Measurements from ENCODE around the gene PAX5.

PAX5 gene

GRCh38 chr9:36950389-36950788 is 83.7 kb downstream of the PAX5 start:
- DNase-seq, result no peak

- no peak for DNase-seq
These were observed 84.6 kb downstream of the PAX5 start for GRCh38 chr9:36949466-36949865.

GRCh38 chr9:36948051-36948450 is 86.0 kb downstream of the PAX5 start:
- DNase-seq, result no peak

DNA sequence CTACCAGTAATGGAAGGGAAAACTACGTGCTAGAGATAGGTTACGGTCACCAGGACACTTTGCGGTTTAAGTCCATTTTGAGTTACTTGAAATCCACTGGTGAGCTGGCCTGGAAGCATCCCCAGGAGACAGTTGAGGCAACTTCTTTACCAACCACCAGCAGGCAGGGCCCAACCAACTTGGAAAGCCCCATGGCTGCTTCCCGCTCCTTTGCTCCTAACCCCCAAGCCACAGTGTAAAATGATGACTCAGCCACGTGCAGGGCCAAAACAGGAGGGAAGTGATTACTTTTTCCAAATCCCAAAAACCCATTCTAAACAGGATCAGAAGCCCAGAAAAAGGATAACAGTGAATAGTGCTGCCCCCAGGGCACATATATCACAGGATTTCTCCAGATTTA is 87.4 kb downstream of the PAX5 start:
- DNase-seq, result no peak

DNA sequence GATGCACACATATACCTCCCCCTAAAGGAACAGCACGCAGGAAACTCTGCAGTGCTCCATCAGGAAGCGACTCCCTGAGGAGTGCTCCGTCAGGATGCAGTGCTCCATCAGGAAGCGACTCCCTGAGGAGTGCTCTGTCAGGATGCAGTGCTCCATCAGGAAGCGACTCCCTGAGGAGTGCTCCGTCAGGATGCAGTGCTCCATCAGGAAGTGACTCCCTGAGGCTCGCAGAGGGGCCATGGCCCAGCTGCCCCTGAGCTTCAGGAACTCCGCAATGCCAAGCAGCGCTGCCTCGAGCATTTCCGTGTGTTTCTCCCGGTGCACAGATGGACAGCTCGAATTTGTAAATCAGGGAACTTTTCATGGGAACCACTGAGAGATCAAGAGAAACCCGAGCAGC is 88.1 kb downstream of the PAX5 start:
- no peak for DNase-seq

DNA sequence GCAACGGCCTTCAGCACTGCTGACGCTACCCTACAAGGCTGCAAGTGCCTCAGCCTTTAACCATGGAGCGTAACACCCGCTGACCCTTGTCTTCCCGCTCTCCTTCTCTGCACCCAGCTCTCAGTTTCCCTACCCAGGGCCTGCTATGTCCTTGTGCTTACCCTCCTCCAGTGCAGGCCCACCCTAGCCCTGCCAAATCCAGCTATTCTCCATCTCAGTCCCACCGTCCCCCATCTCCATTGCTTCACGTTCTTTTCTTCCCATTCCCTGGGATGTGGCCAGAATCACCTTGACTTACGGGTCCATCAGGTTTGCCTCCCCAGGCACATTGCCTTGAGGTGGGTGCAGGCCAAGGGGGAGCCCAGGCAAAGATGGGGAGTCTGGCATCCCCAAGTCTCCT is 91.2 kb downstream of the PAX5 start:
- no peak for DNase-seq

DNA sequence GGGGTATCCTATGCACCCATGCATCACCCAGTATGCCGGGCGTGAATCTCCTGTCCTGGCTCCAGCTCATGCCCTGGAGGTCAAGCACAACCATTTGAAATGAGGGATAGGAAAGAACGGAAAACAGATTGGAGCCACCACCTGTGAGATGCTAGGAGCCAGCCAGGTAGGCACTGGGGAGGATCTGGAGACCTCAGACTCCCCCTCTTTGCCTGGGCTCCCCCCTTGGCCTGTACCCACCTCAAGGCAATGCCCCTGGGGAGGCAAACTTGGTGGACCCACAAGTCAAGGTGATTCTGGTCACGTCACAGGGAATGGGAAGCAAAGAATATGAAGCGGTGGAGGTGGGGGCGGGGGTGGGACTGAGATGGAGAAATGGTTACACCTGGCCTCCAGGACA is 92.6 kb downstream of the PAX5 start:
- DNase-seq, result no peak

GRCh38 chr9:36940881-36941280 is 93.2 kb downstream of the PAX5 start:
- DNase-seq, result peak in 1 of 2 experiments; percentile 57

DNA sequence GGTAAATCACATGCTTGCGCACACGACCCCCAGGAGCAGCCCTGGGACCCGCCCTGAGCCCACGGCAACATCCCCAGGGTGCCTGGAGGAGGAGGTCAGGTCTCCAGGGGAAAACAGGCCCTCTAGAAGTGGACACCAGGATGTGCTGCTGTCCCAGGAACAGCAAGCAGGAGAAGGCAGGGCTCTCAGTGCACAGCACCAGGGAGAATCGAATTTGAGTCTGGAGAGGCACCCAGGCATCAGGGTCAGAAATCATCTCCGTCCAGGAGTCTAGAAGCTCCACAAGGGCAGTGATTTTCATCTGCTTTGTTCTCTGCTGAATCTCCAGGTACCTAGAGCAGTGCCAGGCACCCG is 93.6 kb downstream of the PAX5 start:
- DNase-seq, result no peak

- peak; percentile 78 to 90 for DNase-seq
These were observed 94.2 kb downstream of the PAX5 start for GRCh38 chr9:36939655-36940499.

DNA sequence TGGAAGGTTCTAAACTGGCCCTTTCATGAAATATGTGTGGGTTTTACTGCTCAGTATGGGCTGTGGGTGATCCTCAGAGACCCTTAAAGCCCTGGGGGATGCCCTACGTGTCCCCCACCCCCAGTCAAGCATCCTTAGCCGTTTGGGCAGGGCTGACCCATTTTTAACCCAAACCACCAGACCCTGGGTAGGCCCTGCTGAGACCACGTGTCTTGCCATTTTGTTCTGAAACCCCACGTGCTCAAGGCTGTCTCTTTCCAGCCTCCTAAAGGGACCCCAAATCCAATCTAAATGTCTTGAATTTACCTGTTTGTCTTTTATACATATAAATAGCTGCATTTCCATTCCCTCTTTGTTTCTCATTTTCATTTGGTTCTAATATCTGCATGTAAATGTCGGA is 94.9 kb downstream of the PAX5 start:
- peak in 1 of 2 experiments; percentile 55 for DNase-seq

- peak; percentile 49 to 90 for DNase-seq
These were observed 95.5 kb downstream of the PAX5 start for GRCh38 chr9:36938617-36939016.

GRCh38 chr9:36937951-36938350 is 96.1 kb downstream of the PAX5 start:
- peak; percentile 21 to 71 for DNase-seq

DNA sequence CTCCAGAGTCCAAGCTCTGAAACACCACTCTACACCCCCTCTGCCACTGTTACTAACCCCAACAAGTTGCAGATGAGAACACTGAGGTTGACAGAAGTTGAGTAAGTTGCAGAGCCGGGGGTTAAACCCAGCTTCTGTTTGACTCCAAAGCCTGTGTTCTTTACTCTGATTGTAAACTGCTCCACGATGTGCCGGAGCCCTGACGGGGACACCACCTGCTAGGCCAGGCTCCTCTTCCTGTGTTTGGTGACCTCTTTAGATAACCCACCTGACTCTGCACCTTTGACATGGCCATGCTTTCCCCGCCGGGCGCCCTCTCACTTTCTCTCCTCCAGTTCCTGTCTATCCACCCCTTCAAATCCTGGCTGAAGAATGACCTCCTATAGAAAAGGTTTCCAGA is 96.7 kb downstream of the PAX5 start:
- peak in 1 of 2 experiments; percentile 49 for DNase-seq

GRCh38 chr9:36936498-36936831 is 97.6 kb downstream of the PAX5 start:
- DNase-seq, result no peak

DNA sequence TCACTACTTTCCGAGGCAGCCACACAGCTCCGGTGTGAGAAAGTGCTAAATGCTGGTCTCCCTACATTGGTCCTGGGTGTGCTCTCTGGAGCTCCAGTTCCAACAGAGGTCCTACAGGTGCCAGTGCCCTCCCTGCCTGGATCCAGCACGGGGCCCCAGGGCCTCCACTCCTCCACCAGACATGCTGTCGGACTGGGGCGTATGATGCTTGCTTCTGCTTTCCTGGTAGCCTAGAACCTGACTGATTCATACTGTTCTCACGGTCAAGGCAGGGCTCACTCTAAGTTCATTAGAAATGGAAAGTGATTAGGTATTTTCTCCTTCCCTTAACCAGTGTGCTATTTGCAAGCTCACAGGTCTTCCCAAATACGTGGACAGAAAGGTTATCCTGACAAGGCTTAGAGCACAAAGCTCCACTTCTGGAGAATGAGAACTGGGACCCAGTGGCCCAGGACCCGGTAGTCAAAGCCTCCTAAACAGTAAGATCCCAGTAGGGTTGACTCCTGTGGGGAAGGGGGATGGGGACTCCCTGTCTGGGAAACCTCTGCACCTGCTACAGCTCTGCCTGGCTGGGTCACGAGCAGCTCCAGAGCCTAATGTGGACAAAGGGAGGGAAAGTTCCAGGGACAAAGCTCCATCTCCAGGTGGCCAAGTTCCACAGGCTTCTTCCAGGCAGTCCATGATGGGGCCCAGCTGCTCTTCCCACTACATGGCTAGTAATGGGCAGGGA is 98.1 kb downstream of the PAX5 start:
- DNase-seq, result no peak

DNA sequence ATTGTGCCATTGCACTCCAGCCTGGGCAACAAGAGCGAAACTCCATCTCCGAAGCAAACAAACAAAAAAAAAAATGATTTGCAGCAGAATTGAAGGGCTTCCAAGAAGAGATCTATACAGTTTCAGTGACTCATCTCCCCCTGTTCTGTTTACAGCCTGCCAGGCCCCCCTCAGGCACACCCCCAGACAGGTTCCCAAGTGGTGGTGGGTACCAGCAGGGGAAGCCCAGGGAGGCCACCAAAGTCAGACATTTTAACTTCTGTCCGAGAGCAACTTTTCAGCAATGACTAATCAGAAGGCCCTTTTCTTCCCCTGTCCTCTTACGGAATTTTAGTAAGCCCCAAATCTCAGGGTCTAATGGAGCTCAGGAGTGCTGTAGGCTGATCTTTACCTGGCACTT is 98.7 kb downstream of the PAX5 start:
- DNase-seq, result no peak

DNA sequence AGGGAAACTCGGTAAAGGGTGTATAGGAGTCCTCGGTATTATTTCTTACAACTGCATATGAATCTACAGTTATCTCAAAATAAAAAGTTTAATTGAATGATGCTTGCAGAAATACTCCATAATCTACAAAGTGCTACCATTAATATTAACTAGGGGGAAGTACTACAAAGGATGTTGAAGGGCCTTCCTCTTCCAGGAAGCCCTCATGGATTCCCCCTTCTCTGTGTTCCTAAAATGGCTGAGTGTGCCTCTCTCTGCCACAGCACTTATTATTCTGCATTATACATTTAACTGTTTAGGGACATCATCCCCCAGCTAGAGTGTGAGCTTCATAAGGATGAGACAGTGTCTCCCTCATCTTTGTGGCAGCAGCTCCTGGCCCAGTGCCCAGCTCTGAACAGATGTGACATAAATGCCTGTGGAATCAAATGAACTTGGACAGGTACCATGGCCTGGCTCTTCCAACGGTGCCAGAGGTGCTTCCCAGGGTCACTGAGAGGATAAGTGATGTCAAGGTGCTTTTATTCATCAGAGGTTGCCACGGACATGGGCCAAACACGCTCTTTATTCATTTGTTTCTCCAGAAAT is 99.5 kb downstream of the PAX5 start:
- peak in 1 of 2 experiments; percentile 40 for DNase-seq

DNA sequence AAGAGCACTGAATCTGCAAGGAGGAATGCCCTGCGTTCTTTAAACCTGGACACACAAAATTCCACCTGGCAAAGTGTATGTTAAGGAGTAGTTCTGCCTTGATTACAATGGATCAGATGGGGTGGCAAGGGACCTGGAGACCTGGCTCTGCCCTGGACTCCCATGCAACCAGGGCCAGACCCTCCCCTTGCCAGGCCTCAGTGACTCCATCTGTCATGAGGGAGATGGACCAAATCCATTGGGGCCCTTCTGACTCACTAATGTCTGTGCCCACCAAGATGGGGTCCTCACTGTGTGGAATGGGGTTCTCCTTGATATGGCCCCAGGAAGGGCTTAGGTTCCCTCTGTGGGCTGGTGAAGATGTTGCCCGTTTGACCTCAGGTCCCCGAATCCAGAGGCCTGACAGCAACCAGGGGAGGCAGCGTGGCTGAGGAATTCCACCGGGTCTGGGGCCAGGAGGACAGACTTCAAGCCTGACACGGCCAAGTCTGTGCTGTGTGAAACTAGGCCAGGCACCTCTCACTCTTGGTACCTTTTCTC is 100.3 kb downstream of the PAX5 start:
- no peak for DNase-seq

DNA sequence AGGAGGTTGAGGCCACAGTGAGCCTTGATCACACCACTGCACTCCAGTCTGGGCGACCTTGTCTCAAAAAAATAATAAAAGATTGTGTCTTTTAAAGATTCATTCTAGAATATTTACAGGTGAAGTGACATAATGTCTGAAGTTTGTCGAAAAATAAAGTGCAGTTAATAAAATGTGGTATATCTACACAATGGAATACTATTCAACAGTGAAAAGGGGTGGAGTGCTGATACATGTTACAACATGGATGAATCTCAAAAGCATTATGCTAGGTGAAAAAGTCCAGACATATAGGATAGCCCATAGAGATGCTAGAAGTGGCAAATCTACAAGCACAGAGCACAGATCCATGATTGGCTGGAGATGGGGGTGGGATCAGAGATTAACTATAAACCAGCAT is 101.9 kb downstream of the PAX5 start:
- DNase-seq, result no peak

DNA sequence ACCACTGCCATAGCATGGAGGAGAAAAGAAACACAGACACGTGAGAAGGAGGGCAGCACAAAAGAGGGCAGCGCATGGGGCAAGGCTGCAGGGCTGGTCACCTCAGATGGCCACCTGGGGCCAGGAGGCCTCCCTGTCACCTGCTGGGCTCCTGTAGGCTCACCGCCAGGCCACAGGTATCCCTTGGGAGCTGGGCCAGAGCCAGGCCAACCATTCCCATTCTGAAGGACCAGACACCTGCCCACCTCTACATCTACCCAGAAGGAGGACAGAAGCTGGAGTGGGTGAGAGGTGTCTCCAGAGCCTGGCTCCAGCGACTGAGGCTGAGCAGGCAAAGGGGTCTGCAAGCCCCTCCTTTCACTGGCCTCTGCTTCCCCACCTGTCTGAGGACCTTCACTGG is 103.1 kb downstream of the PAX5 start:
- DNase-seq, result no peak

DNA sequence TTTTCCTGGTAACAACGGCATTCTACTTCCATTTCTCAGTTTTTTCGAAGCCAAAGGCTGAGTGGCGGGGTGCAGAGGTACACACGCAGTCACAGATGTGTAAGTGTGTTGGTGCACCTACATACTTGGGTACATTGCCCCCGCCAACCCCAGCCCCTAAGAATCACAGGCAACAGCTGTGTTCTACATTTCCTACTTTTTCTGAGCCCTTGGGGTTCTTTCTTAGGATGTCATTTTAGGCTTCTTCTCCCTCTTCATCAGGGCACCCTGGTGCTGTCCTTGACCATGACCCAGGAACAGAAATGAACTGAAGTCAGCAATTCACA is 104.8 kb downstream of the PAX5 start:
- DNase-seq, result no peak

GRCh38 chr9:36928670-36929349 is 105.3 kb downstream of the PAX5 start:
- DNase-seq, result no peak

GRCh38 chr9:36928210-36928609 is 105.9 kb downstream of the PAX5 start:
- no peak for DNase-seq

All from NCI-H2081 (cell line).